ENCODE measurements around the gene LNPEP. TPM values are rescaled to one million over a fixed set of nuclear protein-coding genes. Genes with fewer than 3 reads are reported as not detected.

Gene LNPEP
- total and polyA plus RNA-seq, 10 of the 15 experiments (the other 5 are each of a cell fraction or from before 2014, with no cell fraction given) = 5.6 to 54.9 (median 25.0) TPM

- no peak overlapping the region for H3K27ac ChIP-seq (ENCODE audit: control insufficient read depth, insufficient read depth)
- SMC1A ChIA-PET (ENCODE audit: uncharacterized antibody, unreplicated experiment) = interaction anchor here (1.2 to 3.7 kb wide), 4 partner anchors 26 to 33 kb away, joined by 3 to 43 read pairs (median 10); partner anchors contain the start of gene ERAP2
- TF ChIP-seq ZNF217 (IDR thresholded peaks at IDR 0.05) (no peak), SMAD1 (IDR thresholded peaks at IDR 0.05; ENCODE audit: low read depth, partially characterized antibody) (no peak), NKRF (conservative IDR thresholded peaks at IDR 0.05) (no peak), SMC3 (IDR thresholded peaks at IDR 0.05; ENCODE audit: borderline replicate concordance, low read length) (no peak), STAT1 (conservative IDR thresholded peaks at IDR 0.05) (no peak), NR2C2 (IDR thresholded peaks at IDR 0.05; ENCODE audit: borderline replicate concordance, control insufficient read depth, insufficient read length, low read depth) (no peak), PML (IDR thresholded peaks at IDR 0.05; ENCODE audit: low read length) (no peak), BCLAF1 (IDR thresholded peaks at IDR 0.05) (no peak), BCL11A (IDR thresholded peaks at IDR 0.05; ENCODE audit: low read depth, low read length) (no peak), BACH1 (IDR thresholded peaks at IDR 0.05; ENCODE audit: borderline replicate concordance) (no peak), RBBP5 (conservative IDR thresholded peaks at IDR 0.05) (no peak), ASH2L (IDR thresholded peaks at IDR 0.05; ENCODE audit: borderline replicate concordance, low read depth) (no peak), SREBF2 (IDR thresholded peaks at IDR 0.05; ENCODE audit: low read length) (no peak)
- TF ChIP-seq, protein P1, sequence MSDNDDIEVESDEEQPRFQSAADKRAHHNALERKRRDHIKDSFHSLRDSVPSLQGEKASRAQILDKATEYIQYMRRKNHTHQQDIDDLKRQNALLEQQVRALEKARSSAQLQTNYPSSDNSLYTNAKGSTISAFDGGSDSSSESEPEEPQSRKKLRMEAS (IDR thresholded peaks at IDR 0.05; ENCODE audit: low read depth, low read length) = no peak
- TF ChIP-seq, protein P2, sequence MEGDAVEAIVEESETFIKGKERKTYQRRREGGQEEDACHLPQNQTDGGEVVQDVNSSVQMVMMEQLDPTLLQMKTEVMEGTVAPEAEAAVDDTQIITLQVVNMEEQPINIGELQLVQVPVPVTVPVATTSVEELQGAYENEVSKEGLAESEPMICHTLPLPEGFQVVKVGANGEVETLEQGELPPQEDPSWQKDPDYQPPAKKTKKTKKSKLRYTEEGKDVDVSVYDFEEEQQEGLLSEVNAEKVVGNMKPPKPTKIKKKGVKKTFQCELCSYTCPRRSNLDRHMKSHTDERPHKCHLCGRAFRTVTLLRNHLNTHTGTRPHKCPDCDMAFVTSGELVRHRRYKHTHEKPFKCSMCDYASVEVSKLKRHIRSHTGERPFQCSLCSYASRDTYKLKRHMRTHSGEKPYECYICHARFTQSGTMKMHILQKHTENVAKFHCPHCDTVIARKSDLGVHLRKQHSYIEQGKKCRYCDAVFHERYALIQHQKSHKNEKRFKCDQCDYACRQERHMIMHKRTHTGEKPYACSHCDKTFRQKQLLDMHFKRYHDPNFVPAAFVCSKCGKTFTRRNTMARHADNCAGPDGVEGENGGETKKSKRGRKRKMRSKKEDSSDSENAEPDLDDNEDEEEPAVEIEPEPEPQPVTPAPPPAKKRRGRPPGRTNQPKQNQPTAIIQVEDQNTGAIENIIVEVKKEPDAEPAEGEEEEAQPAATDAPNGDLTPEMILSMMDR (IDR thresholded peaks at IDR 0.05 in 2 of 3, conservative IDR thresholded peaks at IDR 0.05 in 1 of 3; ENCODE audit: control insufficient read depth in 2 of 3, extremely low read depth in 1 of 3, insufficient read depth in 1 of 3, low read depth in 3 of 3, low read length in 3 of 3) = no peak
- H3K9ac ChIP-seq (ENCODE audit: control insufficient read depth, insufficient read depth, low read length) = no peak overlapping the region
- ATAC-seq (no peak), DNase-seq (ENCODE audit: low read depth, low spot score) (no peak), FAIRE-seq (no peak)
- H3K36me3 ChIP-seq (ENCODE audit: control insufficient read depth in 2 of 2, insufficient read depth in 2 of 2, low read length in 1 of 2) = peaks cover 5 to 28% of the 10 kb centered on the region in 2 experiments
- intact Hi-C loops (cut with micrococcal nuclease; ENCODE audit: unreplicated experiment) = no loop called here
- peaks cover 3% of the 10 kb centered on the region; the same call in 1 of the 2 replicates for H3K4me1 ChIP-seq (ENCODE audit: control insufficient read depth, insufficient read depth, low read length)
- WGBS (ENCODE audit: insufficient coverage, insufficient replicate concordance, low lambda C conversion rate, missing lambda C conversion rate) = 97% methylated on average over 3 of the region's 3 CpGs
- BruUV-seq (replicated peaks) = no TSS peak
- POLR2A ChIA-PET = no interaction called here
- no peaks in the 10 kb centered on the region for H4K20me1 ChIP-seq (ENCODE audit: control insufficient read depth, insufficient read depth)
- H3K9me3 ChIP-seq (replicated peaks; ENCODE audit: control insufficient read depth, insufficient read depth, low read length) = no peaks in the 10 kb centered on the region
- no peaks in the 10 kb centered on the region for H3K79me2 ChIP-seq (ENCODE audit: control insufficient read depth, insufficient read depth, low read length)
- H3K4me2 ChIP-seq (ENCODE audit: control insufficient read depth, insufficient read depth) = no peak overlapping the region
- H3K4me3 ChIP-seq = no peak overlapping the region
- RAD21 ChIA-PET (ENCODE audit: unreplicated experiment) = interaction anchor here (1.3 kb wide), 1 partner anchor 31 kb away, joined by 3 read pairs; no protein-coding TSS in a partner anchor
- no peak overlapping the region for H2AFZ ChIP-seq (ENCODE audit: control insufficient read depth, low read depth, low read length)
- H3K27me3 ChIP-seq (replicated peaks in 1 of 2; ENCODE audit: control insufficient read depth in 2 of 2, insufficient read depth in 2 of 2, low read length in 1 of 2) = no peaks in the 10 kb centered on the region
- in situ Hi-C loops (cut with MboI) = no loop called here
- CTCF ChIA-PET = interaction anchor here (1.2 to 10.7 kb wide), 4 partner anchors 28 to 259 kb away, joined by 3 to 167 read pairs (median 6); no protein-coding TSS in a partner anchor
Measured at GRCh38 chr5:96902876-96903275, 33.0 kb upstream of the LNPEP start.

All from GM12878 (cell line).